ENCODE results near the gene HAAO. TPM values are rescaled to one million over a fixed set of nuclear protein-coding genes. Genes with fewer than 3 reads are reported as not detected.

HAAO gene
- total and polyA plus RNA-seq, 2 of the 13 experiments (the other 11 are each of a cell fraction or from before 2014, with no cell fraction given): 36.1 to 42.7 TPM

DNA sequence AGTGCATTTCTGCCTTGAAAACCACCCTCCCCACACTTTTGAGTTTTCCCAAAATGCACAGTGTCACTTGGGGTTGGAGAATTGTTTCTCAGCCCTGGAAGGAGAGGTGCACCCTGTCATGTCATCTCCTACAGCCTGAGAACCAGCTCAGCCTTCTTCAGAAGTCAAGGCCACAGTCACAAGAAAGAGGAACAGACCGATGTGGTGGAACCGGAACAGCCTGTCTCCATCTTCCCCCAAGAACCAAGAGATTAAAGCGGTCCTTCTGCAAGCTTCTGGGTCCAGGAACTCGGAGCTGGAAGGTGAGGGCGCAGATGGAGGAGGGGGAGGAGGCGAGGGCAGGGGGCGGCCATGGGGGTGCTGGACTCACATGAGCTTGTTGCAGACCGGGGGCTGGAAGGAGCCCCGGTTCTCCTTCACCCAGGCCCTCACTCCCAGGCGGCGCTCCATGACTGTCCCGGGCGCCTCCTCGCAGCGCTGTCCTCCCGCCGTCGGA is 248 bp downstream of the HAAO start (continued):
- TF ChIP-seq ZBTB20 (CRISPR knock-in tag; IDR thresholded peaks at IDR 0.05; ENCODE audit: borderline replicate concordance, low read depth) (no peak), TCF12 (IDR thresholded peaks at IDR 0.05) (no peak), TCF12 (CRISPR knock-in tag; IDR thresholded peaks at IDR 0.05) (no peak), FOSL2 (CRISPR knock-in tag; IDR thresholded peaks at IDR 0.05) (no peak), JARID2 (CRISPR knock-in tag; IDR thresholded peaks at IDR 0.05; ENCODE audit: insufficient replicate concordance) (peak; percentile 49), ZNF572 (CRISPR knock-in tag; IDR thresholded peaks at IDR 0.05) (no peak; the same call in 1 of the 2 replicates), ZNF256 (CRISPR knock-in tag; conservative IDR thresholded peaks at IDR 0.05) (no peak), ZNF24 (IDR thresholded peaks at IDR 0.05) (no peak), DZIP1 (CRISPR knock-in tag; IDR thresholded peaks at IDR 0.05) (no peak), TRAFD1 (CRISPR knock-in tag; IDR thresholded peaks at IDR 0.05; ENCODE audit: borderline replicate concordance) (0 out of 2 replicates have a peak, but pooled peaks have one; percentile 28), NONO (IDR thresholded peaks at IDR 0.05) (no peak), NONO (CRISPR knock-in tag; conservative IDR thresholded peaks at IDR 0.05) (no peak), ZBTB40 (IDR thresholded peaks at IDR 0.05) (no peak), ZBTB40 (CRISPR knock-in tag; IDR thresholded peaks at IDR 0.05) (no peak), ARNT (IDR thresholded peaks at IDR 0.05) (no peak)
- TF ChIP-seq, protein P1, sequence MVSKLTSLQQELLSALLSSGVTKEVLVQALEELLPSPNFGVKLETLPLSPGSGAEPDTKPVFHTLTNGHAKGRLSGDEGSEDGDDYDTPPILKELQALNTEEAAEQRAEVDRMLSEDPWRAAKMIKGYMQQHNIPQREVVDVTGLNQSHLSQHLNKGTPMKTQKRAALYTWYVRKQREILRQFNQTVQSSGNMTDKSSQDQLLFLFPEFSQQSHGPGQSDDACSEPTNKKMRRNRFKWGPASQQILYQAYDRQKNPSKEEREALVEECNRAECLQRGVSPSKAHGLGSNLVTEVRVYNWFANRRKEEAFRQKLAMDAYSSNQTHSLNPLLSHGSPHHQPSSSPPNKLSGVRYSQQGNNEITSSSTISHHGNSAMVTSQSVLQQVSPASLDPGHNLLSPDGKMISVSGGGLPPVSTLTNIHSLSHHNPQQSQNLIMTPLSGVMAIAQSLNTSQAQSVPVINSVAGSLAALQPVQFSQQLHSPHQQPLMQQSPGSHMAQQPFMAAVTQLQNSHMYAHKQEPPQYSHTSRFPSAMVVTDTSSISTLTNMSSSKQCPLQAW (CRISPR knock-in tag; IDR thresholded peaks at IDR 0.05): no peak
